ENCODE measurements around the gene HSPE1.

- peak; percentile 83; the same call in 2 of the 3 replicates for TF ChIP-seq BCL3 (IDR thresholded peaks at IDR 0.05)
- no peak for TF ChIP-seq FOSB (CRISPR knock-in tag; IDR thresholded peaks at IDR 0.05)
- no peak for TF ChIP-seq CTCF (IDR thresholded peaks at IDR 0.05)
- TF ChIP-seq HDAC2 (IDR thresholded peaks at IDR 0.05) = no peak
- TF ChIP-seq POLR2A (IDR thresholded peaks at IDR 0.05; ENCODE audit: low read length) = peak; percentile 73
- TF ChIP-seq JUNB (IDR thresholded peaks at IDR 0.05) = no peak
- no peak for TF ChIP-seq MAZ (IDR thresholded peaks at IDR 0.05; ENCODE audit: borderline replicate concordance, low read depth, low read length)
- peak; percentile 68 for TF ChIP-seq MAX (IDR thresholded peaks at IDR 0.05)
- TF ChIP-seq ELK1 (IDR thresholded peaks at IDR 0.05; ENCODE audit: low read depth, low read length) = no peak
- no peak for TF ChIP-seq ATOH8 (CRISPR knock-in tag; IDR thresholded peaks at IDR 0.05; ENCODE audit: low read depth)
Observed at GRCh38 chr2:197453123-197453913, 46.9 kb upstream of the HSPE1 start, which contains the start of gene COQ10B.

All from A549 (cell line).